ENCODE data around the gene CCDC78.

DNA sequence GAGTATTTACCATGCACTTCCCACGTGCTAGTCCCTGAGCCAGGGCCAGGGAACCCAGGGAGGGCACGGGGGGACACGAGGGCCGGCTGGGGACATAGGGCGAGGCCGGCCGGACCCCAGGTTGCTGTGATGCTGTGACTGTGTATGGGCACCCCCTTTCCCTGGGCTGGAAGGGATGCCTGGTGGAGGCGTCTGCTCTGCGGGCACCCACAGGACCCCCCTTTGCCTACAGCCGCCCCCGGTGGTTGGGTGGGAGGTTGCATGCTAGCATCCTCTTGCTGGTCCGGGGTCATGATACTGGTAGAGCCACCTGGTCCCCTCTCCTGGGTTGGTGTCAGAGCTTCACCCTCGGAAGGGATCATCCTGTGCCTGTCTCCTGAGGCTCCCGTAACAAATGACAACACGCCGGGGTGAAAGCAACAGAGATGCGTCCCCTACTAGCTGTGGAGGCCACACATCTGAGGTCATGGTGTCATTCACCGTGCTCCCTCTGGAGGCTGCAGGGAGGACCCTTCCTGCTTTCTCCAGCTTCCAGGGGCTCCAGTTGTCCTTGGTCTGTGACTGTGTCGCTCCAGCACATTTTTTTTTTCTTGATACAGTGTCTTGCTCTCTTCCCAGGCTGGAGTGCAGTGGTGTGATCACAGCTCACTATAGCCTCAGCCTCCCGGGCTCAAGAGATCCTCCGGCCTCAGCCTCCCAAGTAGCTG, 17.7 kb upstream of the CCDC78 start:
- TF ChIP-seq FOXM1 (IDR thresholded peaks at IDR 0.05; ENCODE audit: borderline replicate concordance) (no peak), TARDBP (IDR thresholded peaks at IDR 0.05) (no peak), BHLHE40 (IDR thresholded peaks at IDR 0.05; ENCODE audit: borderline replicate concordance) (no peak), SP1 (IDR thresholded peaks at IDR 0.05) (no peak), NFRKB (IDR thresholded peaks at IDR 0.05) (no peak), SUZ12 (IDR thresholded peaks at IDR 0.05) (no peak), PKNOX1 (IDR thresholded peaks at IDR 0.05) (no peak), LEF1 (IDR thresholded peaks at IDR 0.05; ENCODE audit: borderline replicate concordance) (no peak), FOXK2 (IDR thresholded peaks at IDR 0.05) (no peak), ELF4 (IDR thresholded peaks at IDR 0.05) (no peak), ARNT (IDR thresholded peaks at IDR 0.05) (no peak), FOXA1 (IDR thresholded peaks at IDR 0.05) (no peak), CTBP1 (IDR thresholded peaks at IDR 0.05; ENCODE audit: borderline replicate concordance) (no peak), L3MBTL2 (conservative IDR thresholded peaks at IDR 0.05) (no peak)

Data from HEK293T (cell line).